Endodermal cell (in vitro differentiated cells): ENCODE results near the gene ADGRB3. TPM values are rescaled to one million over a fixed set of nuclear protein-coding genes. Genes with fewer than 3 reads are reported as not detected.
"Not testable (repeated sequence)": the region's sequence is repeated elsewhere in the genome, so short reads cannot be mapped to it uniquely, and the experiment has no call there.

Experiments used
- DNase-seq: peaks from one replicate; pipeline ENCODE4 v3.0.0-alpha.2; 2017
- H3K27ac ChIP-seq: 2 replicates; pipeline ENCODE4 v1.5.1; 2013; ENCODE audit warnings: mild to moderate bottlenecking, low read depth, low read length, moderate library complexity
- H3K27me3 ChIP-seq: 2 replicates; pipeline ENCODE4 v1.6.1; 2013; ENCODE audit warnings: mild to moderate bottlenecking, low read length, moderate library complexity; ENCODE audit not compliant: insufficient read depth, control insufficient read depth, poor library complexity, severe bottlenecking
- H3K36me3 ChIP-seq: 2 replicates; pipeline ENCODE4 v1.7.0; 2013; ENCODE audit warnings: mild to moderate bottlenecking, low read length, moderate library complexity; ENCODE audit not compliant: control insufficient read depth, insufficient read depth
- H3K4me1 ChIP-seq: one replicate; pipeline ENCODE4 v1.7.0; 2013; ENCODE audit warnings: low read length; ENCODE audit not compliant: control insufficient read depth, insufficient read depth
- H3K4me3 ChIP-seq: 2 replicates; pipeline ENCODE4 v1.5.1; 2013; ENCODE audit warnings: mild to moderate bottlenecking, low read length, moderate library complexity
- H3K9ac ChIP-seq: 2 replicates; pipeline ENCODE4 v1.6.1; 2013; ENCODE audit warnings: mild to moderate bottlenecking, low read length, moderate library complexity; ENCODE audit not compliant: poor library complexity, severe bottlenecking; ENCODE audit errors: extremely low read depth
- H3K9me3 ChIP-seq: 2 replicates; pipeline ENCODE4 v1.6.1; 2013; ENCODE audit warnings: mild to moderate bottlenecking, low read length, moderate library complexity; ENCODE audit not compliant: control insufficient read depth
- H3K27ac Mint-ChIP-seq: 2 replicates; pipeline ENCODE4 v1.8.0; 2020; ENCODE audit warnings: mixed read lengths
- H3K27me3 Mint-ChIP-seq: 2 replicates; pipeline ENCODE4 v1.8.0; 2021; ENCODE audit warnings: mild to moderate bottlenecking, mixed read lengths; ENCODE audit not compliant: insufficient read depth
- H3K36me3 Mint-ChIP-seq: 2 replicates; pipeline ENCODE4 v1.8.0; 2020; ENCODE audit warnings: low read depth, mixed read lengths
- H3K4me1 Mint-ChIP-seq: 2 replicates; pipeline ENCODE4 v1.8.0; 2020; ENCODE audit warnings: mixed read lengths
- H3K4me3 Mint-ChIP-seq: 2 replicates; pipeline ENCODE4 v1.8.0; 2020; ENCODE audit warnings: mild to moderate bottlenecking, moderate library complexity, mixed read lengths
- H3K9me3 Mint-ChIP-seq: 2 replicates; pipeline ENCODE4 v1.8.0; 2020; ENCODE audit warnings: mild to moderate bottlenecking, mixed read lengths
- WGBS, 2 experiments: methylation state at CpG; one replicate each; pipeline versions ENCODE4 v1.1.5 to v1.1.7; 2013; ENCODE audit warnings: missing lambda C conversion rate in 2 of 2, mixed read lengths in 1 of 2; ENCODE audit not compliant: insufficient coverage in 1 of 2, insufficient read length in 1 of 2; 5-methylcytosine and 5-hydroxymethylcytosine counted together
- total RNA-seq, 2 donors: library from RNA; stranded (reverse); fragmentation: NEBNext Ultra II Directional in 1 of 2; extraction: Animal tissue kit (Norgen Biotek cat#: 25700) in 1 of 2; gene quantifications; 2 replicates in 1 of 2; 3 replicates in 1 of 2; pipeline ENCODE4 v1.2.1, GENCODE V29; 2021
- TF ChIP-seq, protein P1 (sequence below): fragments of 200-600 bp; sonication (generic); conservative IDR thresholded peaks from 2 replicates; pipeline ENCODE4 v1.5.0; 2021; ENCODE audit warnings: antibody characterized with exemption, mild to moderate bottlenecking

The ADGRB3 gene
- total RNA-seq, 2 donors from 2014 or later, result 0.33 to 1.3 TPM

- TF ChIP-seq, protein P1, sequence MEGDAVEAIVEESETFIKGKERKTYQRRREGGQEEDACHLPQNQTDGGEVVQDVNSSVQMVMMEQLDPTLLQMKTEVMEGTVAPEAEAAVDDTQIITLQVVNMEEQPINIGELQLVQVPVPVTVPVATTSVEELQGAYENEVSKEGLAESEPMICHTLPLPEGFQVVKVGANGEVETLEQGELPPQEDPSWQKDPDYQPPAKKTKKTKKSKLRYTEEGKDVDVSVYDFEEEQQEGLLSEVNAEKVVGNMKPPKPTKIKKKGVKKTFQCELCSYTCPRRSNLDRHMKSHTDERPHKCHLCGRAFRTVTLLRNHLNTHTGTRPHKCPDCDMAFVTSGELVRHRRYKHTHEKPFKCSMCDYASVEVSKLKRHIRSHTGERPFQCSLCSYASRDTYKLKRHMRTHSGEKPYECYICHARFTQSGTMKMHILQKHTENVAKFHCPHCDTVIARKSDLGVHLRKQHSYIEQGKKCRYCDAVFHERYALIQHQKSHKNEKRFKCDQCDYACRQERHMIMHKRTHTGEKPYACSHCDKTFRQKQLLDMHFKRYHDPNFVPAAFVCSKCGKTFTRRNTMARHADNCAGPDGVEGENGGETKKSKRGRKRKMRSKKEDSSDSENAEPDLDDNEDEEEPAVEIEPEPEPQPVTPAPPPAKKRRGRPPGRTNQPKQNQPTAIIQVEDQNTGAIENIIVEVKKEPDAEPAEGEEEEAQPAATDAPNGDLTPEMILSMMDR, result no peak
- peaks cover 3% of the 10 kb centered on the region for H3K4me1 Mint-ChIP-seq
- no peaks in the 10 kb centered on the region for H3K9me3 Mint-ChIP-seq
These were observed 108.0 kb downstream of the ADGRB3 start for GRCh38 chr6:68743099-68743498.

GRCh38 chr6:68744376-68744775, 109.3 kb downstream of the ADGRB3 start:
- not testable (repeated sequence) for H3K27me3 ChIP-seq, H3K36me3 Mint-ChIP-seq, DNase-seq, H3K9me3 Mint-ChIP-seq, H3K36me3 ChIP-seq, H3K4me1 Mint-ChIP-seq, H3K4me3 Mint-ChIP-seq, H3K4me3 ChIP-seq, H3K9me3 ChIP-seq, H3K4me1 ChIP-seq, H3K27ac ChIP-seq, H3K27ac Mint-ChIP-seq, H3K27me3 Mint-ChIP-seq, H3K9ac ChIP-seq
- 91% methylated on average over 1 of the region's 1 CpG; no CpG with 5 or more reads in 1 of the 2 experiments for WGBS, 2 experiments

More at GRCh38 chr6:68743099-68743498, 108.0 kb downstream of the ADGRB3 start:
- no peak overlapping the region for H3K27ac Mint-ChIP-seq
- H3K36me3 ChIP-seq, result no peaks in the 10 kb centered on the region
- H3K27me3 ChIP-seq, result no peaks in the 10 kb centered on the region
- H3K4me1 ChIP-seq, result no peaks in the 10 kb centered on the region
- no peak for DNase-seq
- no peaks in the 10 kb centered on the region for H3K9me3 ChIP-seq
- H3K4me3 Mint-ChIP-seq, result no peak overlapping the region
- 88% methylated on average over 1 of the region's 1 CpG; no CpG with 5 or more reads in 1 of the 2 experiments for WGBS, 2 experiments
- H3K27ac ChIP-seq, result no peak overlapping the region
- no peaks in the 10 kb centered on the region for H3K27me3 Mint-ChIP-seq
- no peak overlapping the region for H3K9ac ChIP-seq
- no peak overlapping the region for H3K4me3 ChIP-seq
- no peaks in the 10 kb centered on the region for H3K36me3 Mint-ChIP-seq

- Histone ChIP-seq H3K27ac (no peak overlapping the region), H3K36me3 (no peaks in the 10 kb centered on the region), H3K4me3 (no peak overlapping the region), H3K9me3 (no peaks in the 10 kb centered on the region), H3K4me1 (no peaks in the 10 kb centered on the region), H3K9ac (no peak overlapping the region), H3K27me3 (no peaks in the 10 kb centered on the region)
- no peak for DNase-seq
- Mint-ChIP-seq H3K36me3 (no peaks in the 10 kb centered on the region), H3K4me1 (no peaks in the 10 kb centered on the region), H3K27ac (no peak overlapping the region), H3K4me3 (no peak overlapping the region), H3K9me3 (no peaks in the 10 kb centered on the region), H3K27me3 (no peaks in the 10 kb centered on the region)
- WGBS, 2 experiments, result 85% methylated on average over 1 of the region's 1 CpG; no CpG with 5 or more reads in 1 of the 2 experiments
- TF ChIP-seq, protein P1, result no peak
These were observed 111.3 kb downstream of the ADGRB3 start for GRCh38 chr6:68746376-68746775.
